HepG2 (cell line): ENCODE data around the gene NUDCD3. TPM values are rescaled to one million over a fixed set of nuclear protein-coding genes. Genes with fewer than 3 reads are reported as not detected.

Source experiments
- BCL3 ChIP-seq: sonication (generic); formaldehyde crosslinking; IDR thresholded peaks from 2 replicates; pipeline ENCODE4 v1.5.1; 2020; ENCODE audit warnings: mild to moderate bottlenecking, missing genetic modification reagents, moderate library complexity
- FIP1L1 ChIP-seq: fragments of 200-400 bp; formaldehyde crosslinking; IDR thresholded peaks from 2 replicates; pipeline ENCODE4 v1.6.1; 2018; ENCODE audit warnings: low read depth, mild to moderate bottlenecking, low read length, moderate library complexity, borderline replicate concordance; ENCODE audit not compliant: insufficient read depth
- FOXK2 ChIP-seq: fragments of 450-650 bp; IDR thresholded peaks from 2 replicates; pipeline ENCODE4 v1.6.1; 2016
- MAFF ChIP-seq: IDR thresholded peaks from 2 replicates; pipeline ENCODE4 v1.6.1; 2011; ENCODE audit warnings: low read depth, low read length, improper control_type of control experiment
- PITX1 ChIP-seq: sonication (generic); formaldehyde crosslinking; IDR thresholded peaks from 2 replicates; pipeline ENCODE4 v1.5.1; 2020; ENCODE audit warnings: mild to moderate bottlenecking, missing genetic modification reagents
- STAT6 ChIP-seq: sonication (generic); formaldehyde crosslinking; IDR thresholded peaks from 2 replicates; pipeline ENCODE4 v1.4.0; 2020; ENCODE audit warnings: missing genetic modification reagents, mild to moderate bottlenecking, borderline replicate concordance
- THAP11 ChIP-seq: IDR thresholded peaks from 2 replicates; pipeline ENCODE4 v1.6.1; 2016; ENCODE audit warnings: missing biosample characterization, missing genetic modification reagents
- YEATS2 ChIP-seq: sonication (generic); formaldehyde crosslinking; IDR thresholded peaks from 2 replicates; pipeline ENCODE4 v1.4.0; 2020; ENCODE audit warnings: missing genetic modification reagents, borderline replicate concordance
- ZMAT3 ChIP-seq: sonication (generic); formaldehyde crosslinking; conservative IDR thresholded peaks from 2 replicates; pipeline ENCODE4 v1.7.0; 2021; ENCODE audit warnings: missing genetic modification reagents
- ZNF431 ChIP-seq: sonication (generic); formaldehyde crosslinking; IDR thresholded peaks from 2 replicates; pipeline ENCODE4 v1.9.0; 2022; ENCODE audit warnings: missing genetic modification reagents, low read depth, mild to moderate bottlenecking, borderline replicate concordance
- ZNF616 ChIP-seq: sonication (generic); formaldehyde crosslinking; IDR thresholded peaks from 2 replicates; pipeline ENCODE4 v1.5.0; 2020; ENCODE audit warnings: low read depth, mild to moderate bottlenecking, missing genetic modification reagents
- polyA plus RNA-seq, 8 experiments: library from polyadenylated mRNA; depleted of rRNA in 3 of 8; stranded (reverse) in 7 of 8; unstranded in 1 of 8; fragments of >200 nt; fragmentation: Illumina TruSeq in 4 of 8; extraction: Trizol in 4 of 8; gene quantifications; 2 replicates each; pipeline versions ENCODE4 v1.2.1 to v1.2.3, GENCODE V29; 2011 to 2016; ENCODE audit warnings: low read depth in 4 of 8, missing spikeins in 1 of 8, mixed read lengths in 1 of 8; ENCODE audit not compliant: insufficient read depth in 1 of 8
- total RNA-seq, 5 experiments: library from RNA; depleted of rRNA; stranded (reverse); fragments of >200 nt; fragmentation: Illumina TruSeq; extraction: Trizol; gene quantifications; 2 replicates each; pipeline ENCODE4 v1.2.3, GENCODE V29; 2016; ENCODE audit warnings: low read depth in 1 of 5
- TF ChIP-seq, protein P1 (sequence below): sonication (generic); formaldehyde crosslinking; IDR thresholded peaks from 2 replicates; pipeline ENCODE4 v1.4.0; 2020; ENCODE audit warnings: missing genetic modification reagents
- TF ChIP-seq, protein P2 (sequence below): sonication (generic); formaldehyde crosslinking; IDR thresholded peaks from 2 replicates; pipeline ENCODE4 v1.4.0; 2020; ENCODE audit warnings: missing genetic modification reagents
- TF ChIP-seq, protein P3 (sequence below): sonication (generic); formaldehyde crosslinking; IDR thresholded peaks from 2 replicates; pipeline ENCODE4 v1.5.0; 2020; ENCODE audit warnings: mild to moderate bottlenecking, missing genetic modification reagents
- TF ChIP-seq, protein P4 (sequence below): sonication (generic); formaldehyde crosslinking; IDR thresholded peaks from 2 replicates; pipeline ENCODE4 v1.5.0; 2020; ENCODE audit warnings: mild to moderate bottlenecking, missing genetic modification reagents, moderate library complexity

The NUDCD3 gene
- total and polyA plus RNA-seq, 2 of the 13 experiments (the other 11 are each of a cell fraction or from before 2014, with no cell fraction given): 20.8 to 49.9 TPM

DNA sequence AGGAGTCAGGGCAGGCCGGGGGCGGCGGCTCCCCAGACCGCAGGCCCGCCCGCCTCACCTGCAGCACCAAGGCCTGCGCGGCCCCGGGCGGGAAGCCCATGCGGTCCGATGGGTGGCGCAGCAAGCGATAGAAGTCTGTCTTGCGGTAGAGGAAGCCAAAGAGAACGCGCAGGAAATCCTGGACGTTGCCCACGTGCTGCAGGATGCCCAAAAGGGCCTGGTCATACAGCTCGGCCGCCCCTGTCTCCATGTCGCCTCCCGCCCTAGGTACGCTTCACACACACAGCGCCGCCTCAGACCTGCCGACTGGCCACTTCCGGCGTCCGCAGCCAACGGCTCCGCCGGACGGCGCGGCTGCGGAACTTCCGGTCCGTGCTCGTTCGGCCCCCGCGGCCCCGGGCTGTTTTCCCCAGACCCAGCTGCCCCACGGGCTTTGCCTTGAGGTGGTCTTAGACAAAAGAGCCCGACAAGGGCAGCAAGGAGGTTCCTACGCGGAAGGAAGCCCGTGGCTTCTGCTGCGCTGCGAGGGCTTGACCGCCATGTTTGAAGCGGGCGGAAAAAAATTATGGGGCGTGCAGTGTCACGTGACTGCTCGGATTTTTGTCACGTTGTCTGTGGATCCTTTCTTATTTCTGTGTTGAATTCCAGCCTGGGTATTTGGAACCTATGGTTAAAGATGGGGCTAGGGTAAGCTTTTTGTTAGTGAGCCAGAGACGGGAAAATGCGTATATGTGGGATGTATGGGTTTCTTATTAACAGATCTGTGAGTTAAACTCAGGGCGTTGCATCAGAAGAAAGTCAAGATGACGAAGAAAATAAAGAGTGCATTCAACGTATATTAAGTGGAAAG lies at the start of gene NUDCD3 (continued):
- TF ChIP-seq, protein P1, sequence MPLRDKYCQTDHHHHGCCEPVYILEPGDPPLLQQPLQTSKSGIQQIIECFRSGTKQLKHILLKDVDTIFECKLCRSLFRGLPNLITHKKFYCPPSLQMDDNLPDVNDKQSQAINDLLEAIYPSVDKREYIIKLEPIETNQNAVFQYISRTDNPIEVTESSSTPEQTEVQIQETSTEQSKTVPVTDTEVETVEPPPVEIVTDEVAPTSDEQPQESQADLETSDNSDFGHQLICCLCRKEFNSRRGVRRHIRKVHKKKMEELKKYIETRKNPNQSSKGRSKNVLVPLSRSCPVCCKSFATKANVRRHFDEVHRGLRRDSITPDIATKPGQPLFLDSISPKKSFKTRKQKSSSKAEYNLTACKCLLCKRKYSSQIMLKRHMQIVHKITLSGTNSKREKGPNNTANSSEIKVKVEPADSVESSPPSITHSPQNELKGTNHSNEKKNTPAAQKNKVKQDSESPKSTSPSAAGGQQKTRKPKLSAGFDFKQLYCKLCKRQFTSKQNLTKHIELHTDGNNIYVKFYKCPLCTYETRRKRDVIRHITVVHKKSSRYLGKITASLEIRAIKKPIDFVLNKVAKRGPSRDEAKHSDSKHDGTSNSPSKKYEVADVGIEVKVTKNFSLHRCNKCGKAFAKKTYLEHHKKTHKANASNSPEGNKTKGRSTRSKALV: 0 out of 2 replicates have a peak, but pooled peaks have one; percentile 12
- 0 out of 2 replicates have a peak, but pooled peaks have one; percentile 53 for TF ChIP-seq STAT6
- TF ChIP-seq MAFF: no peak
- peak; percentile 47; the same call in 1 of the 2 replicates for TF ChIP-seq PITX1 (CRISPR knock-in tag)
- TF ChIP-seq ZMAT3: peak; percentile 77; the same call in 1 of the 2 replicates
- peak; percentile 67; the same call in 1 of the 2 replicates for TF ChIP-seq ZNF616 (CRISPR knock-in tag)
- no peak for TF ChIP-seq FIP1L1
- TF ChIP-seq, protein P2, sequence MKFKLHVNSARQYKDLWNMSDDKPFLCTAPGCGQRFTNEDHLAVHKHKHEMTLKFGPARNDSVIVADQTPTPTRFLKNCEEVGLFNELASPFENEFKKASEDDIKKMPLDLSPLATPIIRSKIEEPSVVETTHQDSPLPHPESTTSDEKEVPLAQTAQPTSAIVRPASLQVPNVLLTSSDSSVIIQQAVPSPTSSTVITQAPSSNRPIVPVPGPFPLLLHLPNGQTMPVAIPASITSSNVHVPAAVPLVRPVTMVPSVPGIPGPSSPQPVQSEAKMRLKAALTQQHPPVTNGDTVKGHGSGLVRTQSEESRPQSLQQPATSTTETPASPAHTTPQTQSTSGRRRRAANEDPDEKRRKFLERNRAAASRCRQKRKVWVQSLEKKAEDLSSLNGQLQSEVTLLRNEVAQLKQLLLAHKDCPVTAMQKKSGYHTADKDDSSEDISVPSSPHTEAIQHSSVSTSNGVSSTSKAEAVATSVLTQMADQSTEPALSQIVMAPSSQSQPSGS (CRISPR knock-in tag): no peak
- TF ChIP-seq, protein P3, sequence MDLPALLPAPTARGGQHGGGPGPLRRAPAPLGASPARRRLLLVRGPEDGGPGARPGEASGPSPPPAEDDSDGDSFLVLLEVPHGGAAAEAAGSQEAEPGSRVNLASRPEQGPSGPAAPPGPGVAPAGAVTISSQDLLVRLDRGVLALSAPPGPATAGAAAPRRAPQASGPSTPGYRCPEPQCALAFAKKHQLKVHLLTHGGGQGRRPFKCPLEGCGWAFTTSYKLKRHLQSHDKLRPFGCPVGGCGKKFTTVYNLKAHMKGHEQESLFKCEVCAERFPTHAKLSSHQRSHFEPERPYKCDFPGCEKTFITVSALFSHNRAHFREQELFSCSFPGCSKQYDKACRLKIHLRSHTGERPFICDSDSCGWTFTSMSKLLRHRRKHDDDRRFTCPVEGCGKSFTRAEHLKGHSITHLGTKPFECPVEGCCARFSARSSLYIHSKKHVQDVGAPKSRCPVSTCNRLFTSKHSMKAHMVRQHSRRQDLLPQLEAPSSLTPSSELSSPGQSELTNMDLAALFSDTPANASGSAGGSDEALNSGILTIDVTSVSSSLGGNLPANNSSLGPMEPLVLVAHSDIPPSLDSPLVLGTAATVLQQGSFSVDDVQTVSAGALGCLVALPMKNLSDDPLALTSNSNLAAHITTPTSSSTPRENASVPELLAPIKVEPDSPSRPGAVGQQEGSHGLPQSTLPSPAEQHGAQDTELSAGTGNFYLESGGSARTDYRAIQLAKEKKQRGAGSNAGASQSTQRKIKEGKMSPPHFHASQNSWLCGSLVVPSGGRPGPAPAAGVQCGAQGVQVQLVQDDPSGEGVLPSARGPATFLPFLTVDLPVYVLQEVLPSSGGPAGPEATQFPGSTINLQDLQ (CRISPR knock-in tag): peak; percentile 88; the same call in 1 of the 2 replicates
- TF ChIP-seq, protein P4, sequence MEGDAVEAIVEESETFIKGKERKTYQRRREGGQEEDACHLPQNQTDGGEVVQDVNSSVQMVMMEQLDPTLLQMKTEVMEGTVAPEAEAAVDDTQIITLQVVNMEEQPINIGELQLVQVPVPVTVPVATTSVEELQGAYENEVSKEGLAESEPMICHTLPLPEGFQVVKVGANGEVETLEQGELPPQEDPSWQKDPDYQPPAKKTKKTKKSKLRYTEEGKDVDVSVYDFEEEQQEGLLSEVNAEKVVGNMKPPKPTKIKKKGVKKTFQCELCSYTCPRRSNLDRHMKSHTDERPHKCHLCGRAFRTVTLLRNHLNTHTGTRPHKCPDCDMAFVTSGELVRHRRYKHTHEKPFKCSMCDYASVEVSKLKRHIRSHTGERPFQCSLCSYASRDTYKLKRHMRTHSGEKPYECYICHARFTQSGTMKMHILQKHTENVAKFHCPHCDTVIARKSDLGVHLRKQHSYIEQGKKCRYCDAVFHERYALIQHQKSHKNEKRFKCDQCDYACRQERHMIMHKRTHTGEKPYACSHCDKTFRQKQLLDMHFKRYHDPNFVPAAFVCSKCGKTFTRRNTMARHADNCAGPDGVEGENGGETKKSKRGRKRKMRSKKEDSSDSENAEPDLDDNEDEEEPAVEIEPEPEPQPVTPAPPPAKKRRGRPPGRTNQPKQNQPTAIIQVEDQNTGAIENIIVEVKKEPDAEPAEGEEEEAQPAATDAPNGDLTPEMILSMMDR (CRISPR knock-in tag): peak; percentile 55
- peak; percentile 92 for TF ChIP-seq YEATS2 (CRISPR knock-in tag)
- TF ChIP-seq BCL3 (CRISPR knock-in tag): peak; percentile 88; the same call in 1 of the 2 replicates
- no peak for TF ChIP-seq ZNF431 (CRISPR knock-in tag)
- TF ChIP-seq THAP11 (CRISPR knock-in tag): peak; percentile 87
- TF ChIP-seq FOXK2: 0 out of 2 replicates have a peak, but pooled peaks have one; percentile 33
